Gastroesophageal sphincter (tissue), 3 donors: ENCODE data around the gene NLK.

Experiments used
- CTCF ChIP-seq, 4 experiments: fragments of 200-600 bp in 2 of 4; fragments of 450-650 bp in 2 of 4; sonication (generic) in 1 of 4; IDR thresholded peaks; one replicate each; pipeline ENCODE4 v1.5.1; 2017 to 2019; ENCODE audit warnings: antibody characterized with exemption in 4 of 4, mild to moderate bottlenecking in 2 of 4, moderate library complexity in 2 of 4
- POLR2A ChIP-seq, 2 donors: fragments of 450-650 bp; IDR thresholded peaks; one replicate each; pipeline ENCODE4 v1.6.1; 2017; ENCODE audit warnings: antibody characterized with exemption in 2 of 2, mild to moderate bottlenecking in 2 of 2, moderate library complexity in 1 of 2
- POLR2AphosphoS5 ChIP-seq: sonication (generic); formaldehyde crosslinking; IDR thresholded peaks from one replicate; pipeline ENCODE4 v1.6.1; 2017; ENCODE audit warnings: antibody characterized with exemption

GRCh38 chr17:28133562-28133970 is 91.1 kb downstream of the NLK start:
- TF ChIP-seq POLR2A (IDR thresholded peaks at IDR 0.05) (no peak), CTCF (IDR thresholded peaks at IDR 0.05) (no peak), POLR2AphosphoS5 (no peak)
